ENCODE results near the gene NQO1. TPM values are rescaled to one million over a fixed set of nuclear protein-coding genes. Genes with fewer than 3 reads are reported as not detected.

Gene NQO1
- 10 to 100 TPM; 18.3 to 20.1 TPM for total RNA-seq

- peak within 1 kb of the TSS; percentile 94 for H3K27ac Mint-ChIP-seq
- ChIA-PET POLR2A (interaction anchor here (0.6 to 4.9 kb wide), 5 partner anchors 8 to 557 kb away, joined by 3 to 35 read pairs (median 4); partner anchors contain the start of genes NOB1 and WWP2), CTCF (interaction anchor here (1.2 to 3.6 kb wide), 5 partner anchors 18 to 204 kb away, joined by 3 to 43 read pairs (median 8); partner anchors contain the start of gene NOB1)
- H3K9me3 Mint-ChIP-seq (ENCODE audit: insufficient read depth), result no peaks in the 10 kb centered on the region
- DNase-seq, result peak; percentile 95
- peak; percentile 99 for ATAC-seq
- H3K36me3 Mint-ChIP-seq (ENCODE audit: low read depth), result no peaks in the 10 kb centered on the region
- peaks cover 51% of the 10 kb centered on the region for H3K4me1 Mint-ChIP-seq (ENCODE audit: low read depth)
- H3K27me3 Mint-ChIP-seq (ENCODE audit: low read depth), result no peaks in the 10 kb centered on the region
- peak within 1 kb of the TSS; percentile 84 for H3K4me3 Mint-ChIP-seq
These were observed at the start of gene NQO1 for GRCh38 chr16:69726313-69727060. Gene NQO1, minus strand, starts transcription at chr16:69726560. Its CDS starts 121 bp downstream, at chr16:69726439.

- CTCF ChIA-PET, result interaction anchor here (1.5 kb wide), 1 partner anchor 155 kb away, joined by 3 read pairs; no protein-coding TSS in a partner anchor
- Mint-ChIP-seq H3K27ac (no peak overlapping the region), H3K4me3 (no peak overlapping the region), H3K4me1 (ENCODE audit: low read depth) (peaks cover 24% of the 10 kb centered on the region), H3K27me3 (ENCODE audit: low read depth) (no peaks in the 10 kb centered on the region), H3K9me3 (ENCODE audit: insufficient read depth) (peaks cover 10% of the 10 kb centered on the region), H3K36me3 (ENCODE audit: low read depth) (peaks cover 30% of the 10 kb centered on the region)
- DNase-seq, result no peak
- ATAC-seq, result no peak
- POLR2A ChIA-PET, result no interaction called here
These were observed 49.2 kb upstream of the NQO1 start for GRCh38 chr16:69775563-69775962.

- ATAC-seq (no peak), DNase-seq (no peak)
- no peak overlapping the region for H3K4me3 Mint-ChIP-seq
- ChIA-PET POLR2A (interaction anchor here (0.6 kb wide), 1 partner anchor 19 kb away, joined by 3 read pairs; the partner anchor contains the start of gene NOB1), CTCF (interaction anchor here (1.4 to 1.7 kb wide), 2 partner anchors 10 to 19 kb away, joined by 3 to 6 read pairs; partner anchors contain the start of gene NOB1)
- no peaks in the 10 kb centered on the region for H3K27me3 Mint-ChIP-seq (ENCODE audit: low read depth)
- H3K9me3 Mint-ChIP-seq (ENCODE audit: insufficient read depth), result peaks cover 10% of the 10 kb centered on the region
- H3K4me1 Mint-ChIP-seq (ENCODE audit: low read depth), result peaks cover 28% of the 10 kb centered on the region
- peaks cover 29% of the 10 kb centered on the region for H3K36me3 Mint-ChIP-seq (ENCODE audit: low read depth)
- no peak overlapping the region for H3K27ac Mint-ChIP-seq
These were observed 47.0 kb upstream of the NQO1 start for GRCh38 chr16:69773260-69773947.

GRCh38 chr16:69771651-69771967, 45.2 kb upstream of the NQO1 start:
- peaks cover 33% of the 10 kb centered on the region for H3K4me1 Mint-ChIP-seq (ENCODE audit: low read depth)
- CTCF ChIA-PET, result interaction anchor here (1.0 kb wide), 1 partner anchor 17 kb away, joined by 3 read pairs; the partner anchor contains the start of gene NOB1
- no peaks in the 10 kb centered on the region for H3K27me3 Mint-ChIP-seq (ENCODE audit: low read depth)
- POLR2A ChIA-PET, result interaction anchor here (0.6 kb wide), 2 partner anchors 9 to 30 kb away, joined by 3 read pairs; no protein-coding TSS in a partner anchor
- H3K4me3 Mint-ChIP-seq, result no peak overlapping the region
- H3K9me3 Mint-ChIP-seq (ENCODE audit: insufficient read depth), result peaks cover 10% of the 10 kb centered on the region
- no peak overlapping the region for H3K27ac Mint-ChIP-seq
- peaks cover 26% of the 10 kb centered on the region for H3K36me3 Mint-ChIP-seq (ENCODE audit: low read depth)
- ATAC-seq (no peak), DNase-seq (no peak)

- ChIA-PET POLR2A (no interaction called here), CTCF (no interaction called here)
- Mint-ChIP-seq H3K4me1 (ENCODE audit: low read depth) (peaks cover 34% of the 10 kb centered on the region), H3K27me3 (ENCODE audit: low read depth) (no peaks in the 10 kb centered on the region), H3K4me3 (no peak overlapping the region), H3K9me3 (ENCODE audit: insufficient read depth) (no peaks in the 10 kb centered on the region), H3K36me3 (ENCODE audit: low read depth) (peaks cover 13% of the 10 kb centered on the region), H3K27ac (no peak overlapping the region)
- DNase-seq, result no peak
- ATAC-seq, result no peak
These were observed 43.0 kb upstream of the NQO1 start for GRCh38 chr16:69769404-69769803.

GRCh38 chr16:69768666-69769065, 42.3 kb upstream of the NQO1 start:
- ATAC-seq (no peak), DNase-seq (no peak)
- no peaks in the 10 kb centered on the region for H3K27me3 Mint-ChIP-seq (ENCODE audit: low read depth)
- H3K9me3 Mint-ChIP-seq (ENCODE audit: insufficient read depth), result no peaks in the 10 kb centered on the region
- CTCF ChIA-PET, result no interaction called here
- no peak overlapping the region for H3K27ac Mint-ChIP-seq
- H3K36me3 Mint-ChIP-seq (ENCODE audit: low read depth), result peaks cover 8% of the 10 kb centered on the region
- no peak overlapping the region for H3K4me3 Mint-ChIP-seq
- POLR2A ChIA-PET, result no interaction called here
- H3K4me1 Mint-ChIP-seq (ENCODE audit: low read depth), result peaks cover 35% of the 10 kb centered on the region

- H3K27ac Mint-ChIP-seq, result no peak overlapping the region
- ATAC-seq, result no peak
- DNase-seq, result no peak
- ChIA-PET POLR2A (no interaction called here), CTCF (interaction anchor here (1.6 kb wide), 1 partner anchor 14 kb away, joined by 7 read pairs; the partner anchor contains the start of gene NOB1)
- H3K4me1 Mint-ChIP-seq (ENCODE audit: low read depth), result peaks cover 37% of the 10 kb centered on the region
- no peak overlapping the region for H3K4me3 Mint-ChIP-seq
- H3K9me3 Mint-ChIP-seq (ENCODE audit: insufficient read depth), result no peaks in the 10 kb centered on the region
- peaks cover 8% of the 10 kb centered on the region for H3K36me3 Mint-ChIP-seq (ENCODE audit: low read depth)
- no peaks in the 10 kb centered on the region for H3K27me3 Mint-ChIP-seq (ENCODE audit: low read depth)
These were observed 41.3 kb upstream of the NQO1 start for GRCh38 chr16:69767459-69768229.

- peaks cover 37% of the 10 kb centered on the region for H3K4me1 Mint-ChIP-seq (ENCODE audit: low read depth)
- CTCF ChIA-PET, result interaction anchor here (0.9 to 3.6 kb wide), 5 partner anchors 9 to 367 kb away, joined by 3 to 29 read pairs (median 5); partner anchors contain the start of gene NOB1
- no peaks in the 10 kb centered on the region for H3K27me3 Mint-ChIP-seq (ENCODE audit: low read depth)
- DNase-seq, result no peak
- H3K4me3 Mint-ChIP-seq, result peak overlapping the region; percentile 76
- ATAC-seq, result no peak
- POLR2A ChIA-PET, result interaction anchor here (1.0 to 3.6 kb wide), 4 partner anchors 10 to 197 kb away, joined by 3 to 27 read pairs (median 10); partner anchors contain the start of genes NOB1 and NQO1
- H3K36me3 Mint-ChIP-seq (ENCODE audit: low read depth), result peaks cover 10% of the 10 kb centered on the region
- H3K9me3 Mint-ChIP-seq (ENCODE audit: insufficient read depth), result no peaks in the 10 kb centered on the region
- H3K27ac Mint-ChIP-seq, result peak overlapping the region; percentile 96
These were observed 37.2 kb upstream of the NQO1 start for GRCh38 chr16:69763599-69763942.

GRCh38 chr16:69762814-69763598, 36.6 kb upstream of the NQO1 start:
- Mint-ChIP-seq H3K27me3 (ENCODE audit: low read depth) (no peaks in the 10 kb centered on the region), H3K4me1 (ENCODE audit: low read depth) (peaks cover 37% of the 10 kb centered on the region), H3K36me3 (ENCODE audit: low read depth) (peaks cover 10% of the 10 kb centered on the region), H3K9me3 (ENCODE audit: insufficient read depth) (no peaks in the 10 kb centered on the region), H3K27ac (peak overlapping the region; percentile 96), H3K4me3 (peak overlapping the region; percentile 76)
- POLR2A ChIA-PET, result interaction anchor here (0.7 to 3.6 kb wide), 9 partner anchors 9 to 423 kb away, joined by 3 to 27 read pairs (median 3); partner anchors contain the start of genes NIP7, NOB1 and NQO1
- peak; percentile 36 for ATAC-seq
- peak; percentile 40 for DNase-seq
- CTCF ChIA-PET, result interaction anchor here (0.9 to 3.6 kb wide), 6 partner anchors 9 to 367 kb away, joined by 3 to 29 read pairs (median 5); partner anchors contain the start of gene NOB1

- POLR2A ChIA-PET, result interaction anchor here (0.6 to 3.6 kb wide), 12 partner anchors 8 to 422 kb away, joined by 3 to 27 read pairs (median 3); partner anchors contain the start of genes NIP7, NOB1 and NQO1
- H3K36me3 Mint-ChIP-seq (ENCODE audit: low read depth), result peaks cover 10% of the 10 kb centered on the region
- CTCF ChIA-PET, result interaction anchor here (0.6 to 3.6 kb wide), 9 partner anchors 8 to 366 kb away, joined by 3 to 29 read pairs (median 5); partner anchors contain the start of genes NOB1 and NQO1
- no peaks in the 10 kb centered on the region for H3K9me3 Mint-ChIP-seq (ENCODE audit: insufficient read depth)
- H3K27ac Mint-ChIP-seq, result peak within 1 kb of the TSS; percentile 96
- no peaks in the 10 kb centered on the region for H3K27me3 Mint-ChIP-seq (ENCODE audit: low read depth)
- ATAC-seq (peak; percentile 87), DNase-seq (peak; percentile 82)
- H3K4me3 Mint-ChIP-seq, result peak within 1 kb of the TSS; percentile 89
- H3K4me1 Mint-ChIP-seq (ENCODE audit: low read depth), result peaks cover 34% of the 10 kb centered on the region
These were observed 35.8 kb upstream of the NQO1 start, which contains the start of gene WWP2 for GRCh38 chr16:69761983-69762813. Gene WWP2, plus strand, starts transcription at chr16:69762332. Its CDS starts 24,679 bp downstream, at chr16:69787011.
